HepG2 (cell line): ENCODE data around the gene COL9A3. TPM values are rescaled to one million over a fixed set of nuclear protein-coding genes. Genes with fewer than 3 reads are reported as not detected.

ENCODE experiments used
- ELF4 ChIP-seq: sonication (generic); formaldehyde crosslinking; IDR thresholded peaks from 2 replicates; pipeline ENCODE4 v1.5.0; 2020; ENCODE audit warnings: missing genetic modification reagents, mild to moderate bottlenecking, moderate library complexity, borderline replicate concordance
- POLR2AphosphoS2 ChIP-seq: IDR thresholded peaks from 2 replicates; pipeline ENCODE4 v1.6.1; 2011; ENCODE audit warnings: low read depth, low read length, improper control_type of control experiment
- SP2 ChIP-seq: sonication (generic); formaldehyde crosslinking; IDR thresholded peaks from 2 replicates; pipeline ENCODE4 v1.5.1; 2020; ENCODE audit warnings: mild to moderate bottlenecking, missing genetic modification reagents
- SRY ChIP-seq: sonication (generic); formaldehyde crosslinking; IDR thresholded peaks from 2 replicates; pipeline ENCODE4 v1.8.0; 2022; ENCODE audit warnings: mild to moderate bottlenecking, missing genetic modification reagents
- ZEB1 ChIP-seq: IDR thresholded peaks from 2 replicates; pipeline ENCODE4 v1.6.1; 2012; ENCODE audit warnings: mild to moderate bottlenecking, low read depth, inconsistent platforms; ENCODE audit not compliant: insufficient replicate concordance
- ZFAT ChIP-seq: sonication (generic); formaldehyde crosslinking; conservative IDR thresholded peaks from 2 replicates; pipeline ENCODE4 v1.8.1; 2023; ENCODE audit warnings: missing genetic modification reagents, inconsistent platforms
- ZNF292 ChIP-seq: sonication (generic); formaldehyde crosslinking; IDR thresholded peaks from 2 replicates; pipeline ENCODE4 v1.8.1; 2022; ENCODE audit warnings: mild to moderate bottlenecking, low read depth, missing genetic modification reagents, borderline replicate concordance
- ZNF335 ChIP-seq: sonication (generic); formaldehyde crosslinking; IDR thresholded peaks from 2 replicates; pipeline ENCODE4 v1.4.0; 2020; ENCODE audit warnings: missing genetic modification reagents
- ZNF468 ChIP-seq: sonication (generic); formaldehyde crosslinking; IDR thresholded peaks from 2 replicates; pipeline ENCODE4 v1.8.0; 2022; ENCODE audit warnings: mild to moderate bottlenecking, moderate library complexity, missing genetic modification reagents
- ZNF546 ChIP-seq: sonication (generic); formaldehyde crosslinking; conservative IDR thresholded peaks from 2 replicates; pipeline ENCODE4 v1.8.1; 2023; ENCODE audit warnings: mild to moderate bottlenecking, missing genetic modification reagents
- ZNF569 ChIP-seq: sonication (generic); formaldehyde crosslinking; IDR thresholded peaks from 2 replicates; pipeline ENCODE4 v1.5.0; 2020; ENCODE audit warnings: mild to moderate bottlenecking, missing genetic modification reagents, moderate library complexity, borderline replicate concordance
- ZNF75D ChIP-seq: sonication (generic); formaldehyde crosslinking; IDR thresholded peaks from 2 replicates; pipeline ENCODE4 v1.8.1; 2023; ENCODE audit warnings: missing genetic modification reagents, mild to moderate bottlenecking, borderline replicate concordance
- ZNF790 ChIP-seq: sonication (generic); formaldehyde crosslinking; IDR thresholded peaks from 2 replicates; pipeline ENCODE4 v1.8.0; 2022; ENCODE audit warnings: missing genetic modification reagents, mild to moderate bottlenecking, borderline replicate concordance
- polyA plus RNA-seq, 8 experiments: library from polyadenylated mRNA; depleted of rRNA in 3 of 8; stranded (reverse) in 7 of 8; unstranded in 1 of 8; fragments of >200 nt; fragmentation: Illumina TruSeq in 4 of 8; extraction: Trizol in 4 of 8; gene quantifications; 2 replicates each; pipeline versions ENCODE4 v1.2.1 to v1.2.3, GENCODE V29; 2011 to 2016; ENCODE audit warnings: low read depth in 4 of 8, missing spikeins in 1 of 8, mixed read lengths in 1 of 8; ENCODE audit not compliant: insufficient read depth in 1 of 8
- total RNA-seq, 5 experiments: library from RNA; depleted of rRNA; stranded (reverse); fragments of >200 nt; fragmentation: Illumina TruSeq; extraction: Trizol; gene quantifications; 2 replicates each; pipeline ENCODE4 v1.2.3, GENCODE V29; 2016; ENCODE audit warnings: low read depth in 1 of 5
- TF ChIP-seq, protein P1 (sequence below): IDR thresholded peaks from 2 replicates; pipeline ENCODE4 v1.6.1; 2016; ENCODE audit warnings: low read depth
- TF ChIP-seq, protein P2 (sequence below), 2 experiments: sonication (generic) in 1 of 2; formaldehyde crosslinking in 1 of 2; IDR thresholded peaks; 2 replicates each; pipeline versions ENCODE4 v1.4.0 to v1.6.1; 2016 to 2020; ENCODE audit warnings: borderline replicate concordance in 1 of 2, low read depth in 1 of 2, mild to moderate bottlenecking in 1 of 2, missing genetic modification reagents in 1 of 2
- TF ChIP-seq, protein P3 (sequence below): sonication (generic); formaldehyde crosslinking; IDR thresholded peaks from 2 replicates; pipeline ENCODE4 v1.5.1; 2020; ENCODE audit warnings: mild to moderate bottlenecking, moderate library complexity, missing genetic modification reagents
- TF ChIP-seq, protein P4 (sequence below): sonication (generic); formaldehyde crosslinking; IDR thresholded peaks from 2 replicates; pipeline ENCODE4 v1.4.0; 2020; ENCODE audit warnings: mild to moderate bottlenecking, missing genetic modification reagents, borderline replicate concordance

Gene COL9A3
- total and polyA plus RNA-seq, 2 of the 13 experiments (the other 11 are each of a cell fraction or from before 2014, with no cell fraction given) = 155 to 204 TPM

DNA sequence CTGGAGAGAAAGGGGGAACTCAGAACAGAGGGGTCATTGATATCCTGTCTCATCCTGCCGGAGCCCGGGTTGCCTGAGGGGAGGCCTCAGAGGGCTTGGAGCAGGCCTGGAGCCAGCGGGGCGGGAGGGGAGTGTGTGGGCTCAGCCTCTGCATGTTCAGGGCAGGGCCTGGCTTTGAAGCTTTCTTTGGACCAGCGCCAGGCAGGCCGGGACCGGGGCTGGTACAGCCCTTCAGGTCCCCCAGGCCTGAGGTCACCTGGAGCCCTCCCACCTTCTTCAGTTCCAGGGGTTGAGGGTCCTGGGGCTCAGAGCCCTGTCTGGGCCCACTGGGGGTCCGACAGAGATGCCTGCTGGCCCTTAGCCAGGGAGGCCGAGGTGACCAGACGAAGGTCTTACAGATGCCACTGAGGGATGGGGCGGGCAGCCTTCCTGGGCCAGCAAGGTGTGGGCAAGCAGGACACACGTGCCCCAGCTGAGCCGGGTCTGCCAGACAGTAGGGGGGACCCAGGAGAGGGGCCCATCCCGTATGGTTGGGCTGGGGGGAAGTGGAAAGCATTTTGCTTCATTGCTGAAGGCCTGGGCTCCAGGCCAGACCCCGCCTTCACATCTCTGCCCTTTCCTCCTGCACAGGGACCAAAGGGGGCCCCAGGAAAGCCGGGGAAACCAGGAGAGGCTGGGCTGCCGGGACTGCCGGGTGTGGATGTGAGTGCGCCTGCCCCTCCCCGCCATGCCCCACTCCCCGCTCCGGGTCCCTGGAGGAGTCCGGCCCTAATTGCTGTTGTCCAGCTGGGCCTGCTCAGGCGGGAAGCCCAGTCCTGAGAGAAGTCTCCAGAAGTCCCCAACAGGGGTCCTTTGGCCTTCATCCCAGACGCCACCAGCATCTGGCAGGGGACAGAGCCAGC is 2.0 kb downstream of the COL9A3 start (continued):
- TF ChIP-seq, protein P1, sequence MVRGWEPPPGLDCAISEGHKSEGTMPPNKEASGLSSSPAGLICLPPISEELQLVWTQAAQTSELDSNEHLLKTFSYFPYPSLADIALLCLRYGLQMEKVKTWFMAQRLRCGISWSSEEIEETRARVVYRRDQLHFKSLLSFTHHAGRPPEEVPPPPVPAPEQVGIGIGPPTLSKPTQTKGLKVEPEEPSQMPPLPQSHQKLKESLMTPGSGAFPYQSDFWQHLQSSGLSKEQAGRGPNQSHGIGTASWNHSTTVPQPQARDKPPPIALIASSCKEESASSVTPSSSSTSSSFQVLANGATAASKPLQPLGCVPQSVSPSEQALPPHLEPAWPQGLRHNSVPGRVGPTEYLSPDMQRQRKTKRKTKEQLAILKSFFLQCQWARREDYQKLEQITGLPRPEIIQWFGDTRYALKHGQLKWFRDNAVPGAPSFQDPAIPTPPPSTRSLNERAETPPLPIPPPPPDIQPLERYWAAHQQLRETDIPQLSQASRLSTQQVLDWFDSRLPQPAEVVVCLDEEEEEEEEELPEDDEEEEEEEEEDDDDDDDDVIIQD (CRISPR knock-in tag) = 0 out of 2 replicates have a peak, but pooled peaks have one; percentile 26
- no peak for TF ChIP-seq ELF4 (CRISPR knock-in tag)
- TF ChIP-seq ZNF292 (CRISPR knock-in tag) = peak; percentile 70
- no peak for TF ChIP-seq ZNF468 (CRISPR knock-in tag)
- TF ChIP-seq, protein P2, sequence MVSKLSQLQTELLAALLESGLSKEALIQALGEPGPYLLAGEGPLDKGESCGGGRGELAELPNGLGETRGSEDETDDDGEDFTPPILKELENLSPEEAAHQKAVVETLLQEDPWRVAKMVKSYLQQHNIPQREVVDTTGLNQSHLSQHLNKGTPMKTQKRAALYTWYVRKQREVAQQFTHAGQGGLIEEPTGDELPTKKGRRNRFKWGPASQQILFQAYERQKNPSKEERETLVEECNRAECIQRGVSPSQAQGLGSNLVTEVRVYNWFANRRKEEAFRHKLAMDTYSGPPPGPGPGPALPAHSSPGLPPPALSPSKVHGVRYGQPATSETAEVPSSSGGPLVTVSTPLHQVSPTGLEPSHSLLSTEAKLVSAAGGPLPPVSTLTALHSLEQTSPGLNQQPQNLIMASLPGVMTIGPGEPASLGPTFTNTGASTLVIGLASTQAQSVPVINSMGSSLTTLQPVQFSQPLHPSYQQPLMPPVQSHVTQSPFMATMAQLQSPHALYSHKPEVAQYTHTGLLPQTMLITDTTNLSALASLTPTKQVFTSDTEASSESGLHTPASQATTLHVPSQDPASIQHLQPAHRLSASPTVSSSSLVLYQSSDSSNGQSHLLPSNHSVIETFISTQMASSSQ (IDR thresholded peaks at IDR 0.05; ENCODE audit: low read depth) = no peak
- TF ChIP-seq, protein P2 (CRISPR knock-in tag; IDR thresholded peaks at IDR 0.05; ENCODE audit: borderline replicate concordance) = no peak
- no peak for TF ChIP-seq POLR2AphosphoS2
- TF ChIP-seq ZEB1 = peak; percentile 64
- TF ChIP-seq ZNF546 (CRISPR knock-in tag) = no peak
- no peak for TF ChIP-seq ZFAT (CRISPR knock-in tag)
- no peak for TF ChIP-seq ZNF75D (CRISPR knock-in tag)
- TF ChIP-seq SRY (CRISPR knock-in tag) = peak; percentile 67; the same call in 1 of the 2 replicates
- TF ChIP-seq, protein P3, sequence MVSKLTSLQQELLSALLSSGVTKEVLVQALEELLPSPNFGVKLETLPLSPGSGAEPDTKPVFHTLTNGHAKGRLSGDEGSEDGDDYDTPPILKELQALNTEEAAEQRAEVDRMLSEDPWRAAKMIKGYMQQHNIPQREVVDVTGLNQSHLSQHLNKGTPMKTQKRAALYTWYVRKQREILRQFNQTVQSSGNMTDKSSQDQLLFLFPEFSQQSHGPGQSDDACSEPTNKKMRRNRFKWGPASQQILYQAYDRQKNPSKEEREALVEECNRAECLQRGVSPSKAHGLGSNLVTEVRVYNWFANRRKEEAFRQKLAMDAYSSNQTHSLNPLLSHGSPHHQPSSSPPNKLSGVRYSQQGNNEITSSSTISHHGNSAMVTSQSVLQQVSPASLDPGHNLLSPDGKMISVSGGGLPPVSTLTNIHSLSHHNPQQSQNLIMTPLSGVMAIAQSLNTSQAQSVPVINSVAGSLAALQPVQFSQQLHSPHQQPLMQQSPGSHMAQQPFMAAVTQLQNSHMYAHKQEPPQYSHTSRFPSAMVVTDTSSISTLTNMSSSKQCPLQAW = peak; percentile 32; the same call in 1 of the 2 replicates
- peak; percentile 42; the same call in 1 of the 2 replicates for TF ChIP-seq ZNF335 (CRISPR knock-in tag)
- no peak for TF ChIP-seq ZNF569 (CRISPR knock-in tag)
- no peak for TF ChIP-seq ZNF790
- no peak for TF ChIP-seq SP2
- TF ChIP-seq, protein P4, sequence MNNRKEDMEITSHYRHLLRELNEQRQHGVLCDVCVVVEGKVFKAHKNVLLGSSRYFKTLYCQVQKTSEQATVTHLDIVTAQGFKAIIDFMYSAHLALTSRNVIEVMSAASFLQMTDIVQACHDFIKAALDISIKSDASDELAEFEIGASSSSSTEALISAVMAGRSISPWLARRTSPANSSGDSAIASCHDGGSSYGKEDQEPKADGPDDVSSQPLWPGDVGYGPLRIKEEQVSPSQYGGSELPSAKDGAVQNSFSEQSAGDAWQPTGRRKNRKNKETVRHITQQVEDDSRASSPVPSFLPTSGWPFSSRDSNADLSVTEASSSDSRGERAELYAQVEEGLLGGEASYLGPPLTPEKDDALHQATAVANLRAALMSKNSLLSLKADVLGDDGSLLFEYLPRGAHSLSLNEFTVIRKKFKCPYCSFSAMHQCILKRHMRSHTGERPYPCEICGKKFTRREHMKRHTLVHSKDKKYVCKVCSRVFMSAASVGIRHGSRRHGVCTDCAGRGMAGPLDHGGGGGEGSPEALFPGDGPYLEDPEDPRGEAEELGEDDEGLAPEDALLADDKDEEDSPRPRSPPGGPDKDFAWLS (CRISPR knock-in tag) = no peak
